HG02981 (cell line): ENCODE results near the gene JAML.

ENCODE experiments used
- ATAC-seq: cut with Tn5 transposase; IDR thresholded peaks from one replicate; pipeline ENCODE4 v1.9.1; 2021; ENCODE audit warnings: mild to moderate bottlenecking, moderate library complexity; ENCODE audit not compliant: unreplicated experiment

The JAML gene

DNA sequence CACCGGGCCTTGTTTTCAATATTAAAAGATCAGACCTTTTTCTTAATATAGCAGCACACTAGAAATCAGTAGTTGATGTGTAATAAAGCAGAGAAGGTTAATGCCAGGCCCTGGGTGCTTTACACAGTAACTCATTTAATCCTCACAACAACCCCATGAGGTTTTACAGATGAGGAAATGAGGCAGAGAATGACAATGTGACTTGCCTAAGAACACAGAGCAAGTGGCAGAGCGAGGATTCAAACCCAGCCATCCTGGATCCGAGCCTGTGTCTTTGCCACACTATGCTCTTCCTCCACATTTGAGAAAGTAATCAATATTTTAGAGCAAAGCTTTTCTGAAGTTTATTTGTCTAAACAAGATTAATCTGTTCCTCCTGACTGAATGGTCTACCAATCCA is 7.2 kb downstream of the JAML start:
- no peak for ATAC-seq

- ATAC-seq = peak; percentile 43
Observed at GRCh38 chr11:118216621-118217481, 8.0 kb downstream of the JAML start.

GRCh38 chr11:118215765-118216164 is 9.0 kb downstream of the JAML start:
- no peak for ATAC-seq

DNA sequence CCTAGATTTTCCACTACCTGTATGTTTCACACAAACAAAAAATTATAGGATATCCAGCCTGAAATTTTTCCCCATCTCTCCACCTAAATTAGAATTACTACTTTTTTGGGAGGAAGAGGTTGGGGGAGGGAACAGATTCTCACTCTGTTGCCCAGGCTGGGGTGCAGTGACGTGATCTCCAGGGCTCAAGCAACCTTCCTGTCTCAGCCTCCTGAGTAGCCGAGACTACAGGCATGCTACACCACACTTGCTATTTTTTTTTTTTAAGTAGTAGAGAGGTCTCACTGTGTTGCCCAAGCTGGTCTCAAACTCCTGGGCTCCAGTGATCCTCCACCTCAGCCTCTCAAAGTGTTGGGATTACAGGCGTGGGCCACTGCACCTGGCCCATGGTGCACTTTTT is 9.5 kb downstream of the JAML start:
- ATAC-seq = no peak

DNA sequence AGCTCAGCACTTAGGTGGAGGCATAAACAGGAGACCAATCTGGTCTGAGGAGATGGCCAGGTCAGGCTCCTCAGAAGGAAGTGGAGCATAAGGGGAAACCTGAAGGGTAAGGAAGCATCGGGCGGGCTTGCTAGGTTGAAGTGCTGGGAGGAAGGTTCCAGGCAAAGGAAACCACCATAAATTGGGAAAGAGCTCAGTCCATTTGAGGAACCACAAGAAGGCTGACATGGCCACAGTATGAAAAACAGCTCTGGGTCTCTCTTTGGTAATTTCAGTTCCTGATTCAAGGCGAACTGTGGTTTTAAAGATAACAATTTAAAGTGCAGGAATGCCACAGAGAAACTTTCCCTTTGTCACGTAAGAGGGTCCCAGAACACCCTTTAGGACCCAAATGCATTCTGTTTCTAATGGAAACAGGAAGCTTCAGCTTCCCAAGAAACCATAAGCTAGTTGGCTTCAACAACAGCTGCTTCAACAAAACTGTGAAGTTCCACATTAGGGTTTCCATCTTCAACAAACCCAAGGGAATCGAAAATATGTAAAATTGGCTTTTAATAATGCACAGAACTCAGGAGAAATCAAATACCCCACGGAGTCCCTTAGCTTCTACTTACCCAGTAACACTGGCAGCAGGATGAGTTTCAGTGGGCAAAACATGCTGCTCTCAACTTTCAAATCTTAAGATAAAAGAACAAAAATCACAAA is 10.4 kb downstream of the JAML start:
- ATAC-seq = no peak

DNA sequence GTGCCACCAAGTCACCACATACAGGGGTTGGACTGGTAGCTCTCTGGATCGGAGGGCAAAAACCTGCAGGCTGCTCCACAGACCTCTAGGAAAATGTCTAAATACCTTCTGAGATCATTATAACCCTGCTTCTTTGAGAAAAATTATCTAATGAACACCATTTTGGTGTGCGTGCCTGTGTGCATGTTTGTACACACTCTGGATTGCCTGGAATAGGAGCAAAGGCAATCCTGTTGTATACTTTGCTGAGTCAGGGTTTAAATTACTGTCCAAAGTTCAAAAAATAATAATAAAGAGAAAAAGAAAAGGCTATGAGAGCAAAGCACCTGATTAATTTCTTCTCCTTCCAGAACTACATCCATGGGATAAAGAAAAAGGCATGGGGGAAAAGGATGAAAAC is 11.0 kb downstream of the JAML start:
- ATAC-seq = no peak

- ATAC-seq = no peak
Observed at GRCh38 chr11:118213201-118213600, 11.6 kb downstream of the JAML start.

DNA sequence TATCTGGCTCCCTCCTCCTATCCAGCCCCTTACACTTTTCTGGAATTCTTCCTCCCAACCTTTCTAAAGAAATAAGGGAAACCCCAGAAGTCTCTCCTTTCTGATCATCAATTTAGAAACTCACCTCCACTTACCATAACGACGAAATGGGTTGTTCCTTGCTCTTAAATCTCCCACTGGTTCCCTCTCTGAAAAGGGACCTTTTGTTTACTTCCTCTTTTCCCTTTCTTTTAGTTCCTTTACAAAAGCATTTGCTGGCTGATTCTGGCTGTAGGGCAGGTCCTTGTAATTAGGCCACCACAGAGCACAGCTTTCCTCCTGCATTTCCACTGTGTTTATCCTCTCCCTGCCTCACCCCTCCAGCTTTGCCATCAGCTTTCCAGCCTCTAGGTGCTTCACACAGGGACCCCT is 12.0 kb downstream of the JAML start:
- ATAC-seq = no peak

GRCh38 chr11:118212131-118212725 is 12.6 kb downstream of the JAML start:
- no peak for ATAC-seq

GRCh38 chr11:118211006-118211405 is 13.8 kb downstream of the JAML start:
- no peak for ATAC-seq

DNA sequence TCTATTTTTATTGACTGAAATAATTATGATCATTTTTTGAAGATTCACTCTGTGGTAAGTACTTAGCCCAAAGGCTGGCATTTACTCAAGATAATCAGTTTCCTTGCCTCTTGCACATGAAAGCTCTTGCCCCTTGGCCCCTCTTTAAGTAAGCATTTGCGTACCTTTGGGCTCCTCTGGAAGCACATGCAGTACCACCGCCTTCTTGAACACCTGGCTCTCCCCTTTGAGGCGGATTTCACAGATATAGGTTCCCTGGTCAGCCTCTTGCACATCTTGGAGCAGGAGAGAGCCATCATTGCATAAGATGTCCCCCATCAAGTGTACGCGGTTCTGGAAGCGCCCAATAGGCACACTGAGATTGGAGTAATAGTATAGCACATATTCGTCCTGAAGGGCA is 14.5 kb downstream of the JAML start:
- ATAC-seq = no peak

GRCh38 chr11:118209033-118209432 is 15.8 kb downstream of the JAML start:
- no peak for ATAC-seq

- no peak for ATAC-seq
Observed at GRCh38 chr11:118207079-118207478, 17.7 kb downstream of the JAML start.

DNA sequence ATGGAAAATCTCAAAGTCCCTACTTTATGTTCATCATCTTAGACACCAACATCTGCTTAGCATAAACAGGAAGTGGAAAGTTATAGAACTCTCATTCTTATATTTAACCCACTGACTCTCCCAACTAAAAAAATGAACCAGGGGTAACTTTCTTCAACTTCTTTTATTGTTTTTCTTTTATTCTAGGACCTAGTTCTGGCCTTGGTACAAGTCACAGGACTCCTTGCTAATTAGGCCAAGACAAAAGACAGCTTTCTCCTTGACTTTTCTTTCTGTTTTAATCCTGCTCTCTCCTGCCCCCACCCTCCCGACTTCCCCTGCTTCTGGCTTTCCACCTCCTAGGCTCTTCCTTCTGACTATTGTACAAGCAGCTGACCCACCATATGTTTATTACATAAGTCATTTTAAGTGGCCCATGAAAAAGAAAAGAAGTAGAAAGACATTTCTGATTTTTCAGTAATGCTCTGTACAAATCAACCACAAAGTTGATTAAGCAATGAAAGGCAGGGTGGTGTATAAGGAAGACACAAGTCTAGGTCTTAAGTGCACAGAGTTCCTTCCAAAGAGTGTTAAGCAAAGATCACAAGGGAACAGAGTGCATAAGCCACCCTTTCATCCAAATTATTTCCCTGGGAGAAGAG is 18.3 kb downstream of the JAML start:
- no peak for ATAC-seq

DNA sequence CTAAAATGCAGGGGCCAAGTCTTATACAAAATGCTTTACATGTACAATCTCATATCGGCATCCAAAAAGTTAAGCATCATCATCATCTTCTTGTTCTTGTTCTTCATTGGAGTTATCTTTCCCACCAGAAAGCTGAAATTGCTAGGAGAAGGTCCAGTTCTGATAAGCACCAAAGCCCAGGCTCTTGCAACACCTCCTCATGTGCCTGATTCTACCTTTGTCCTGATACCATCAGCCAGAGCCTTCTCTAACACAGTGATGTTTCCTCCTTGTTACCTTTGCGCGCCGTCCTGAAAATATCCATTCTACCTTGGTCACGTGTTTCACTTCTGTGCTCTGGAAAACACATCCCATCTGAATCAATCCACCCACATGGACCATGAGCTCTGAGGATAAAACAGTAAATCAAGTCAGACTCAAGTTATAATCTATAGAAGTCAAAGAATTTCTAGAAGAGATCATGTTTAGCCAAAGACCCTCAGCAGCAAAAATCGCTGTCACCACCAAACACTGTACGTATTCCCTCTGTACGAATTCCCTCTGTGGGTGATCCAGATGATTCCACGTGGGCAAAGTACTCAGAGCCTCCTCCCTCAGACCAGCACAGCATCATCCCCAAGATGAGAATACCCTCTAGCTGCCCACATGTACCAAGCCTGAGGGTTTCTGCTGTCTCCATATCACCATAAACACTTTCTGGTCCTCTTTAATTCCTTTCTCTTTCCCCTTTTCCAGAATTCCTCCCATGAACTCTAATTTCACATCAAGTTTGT is 19.0 kb downstream of the JAML start:
- ATAC-seq = no peak

DNA sequence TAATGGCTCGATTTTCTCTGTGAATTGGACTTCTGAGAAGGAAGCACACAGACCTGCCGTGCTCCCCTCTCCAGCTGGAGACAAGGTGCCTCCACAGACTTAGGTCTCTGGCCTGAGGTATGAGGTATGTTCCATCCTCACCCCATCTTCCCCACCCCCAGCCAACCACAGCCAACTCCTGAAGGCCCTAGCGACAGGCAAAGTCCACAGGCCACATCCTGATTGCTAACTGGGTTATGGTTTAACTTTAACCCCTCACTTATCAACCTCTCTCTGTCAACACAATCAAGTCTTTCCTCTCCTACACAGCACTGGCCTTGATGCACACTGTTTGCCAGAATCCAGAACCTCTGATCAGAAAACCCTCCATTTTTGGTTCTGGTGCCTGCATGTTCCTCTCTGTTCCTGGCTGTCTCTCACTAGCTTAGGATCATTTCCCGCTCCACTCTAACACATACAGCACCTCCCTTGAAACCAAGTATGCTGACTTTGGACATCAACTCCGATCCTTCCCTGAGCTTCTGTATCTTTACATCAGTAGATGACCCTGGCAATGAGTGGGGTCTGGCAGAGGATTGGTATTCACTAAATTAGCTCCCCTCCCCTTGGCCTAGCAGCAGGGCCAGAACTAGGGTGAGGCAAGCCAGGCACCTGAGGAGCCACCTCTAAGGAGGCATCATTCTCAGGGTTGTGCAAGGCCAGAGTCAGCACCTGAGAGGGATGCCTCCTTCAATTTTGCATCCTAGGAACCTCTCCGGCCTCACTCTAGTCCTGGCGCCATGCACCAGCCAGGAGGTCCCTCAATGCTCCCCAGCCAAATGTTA is 22.0 kb downstream of the JAML start:
- ATAC-seq = peak; percentile 64

- no peak for ATAC-seq
Observed at GRCh38 chr11:118201966-118202365, 22.8 kb downstream of the JAML start.

GRCh38 chr11:118200901-118201680 is 23.7 kb downstream of the JAML start:
- ATAC-seq = no peak

DNA sequence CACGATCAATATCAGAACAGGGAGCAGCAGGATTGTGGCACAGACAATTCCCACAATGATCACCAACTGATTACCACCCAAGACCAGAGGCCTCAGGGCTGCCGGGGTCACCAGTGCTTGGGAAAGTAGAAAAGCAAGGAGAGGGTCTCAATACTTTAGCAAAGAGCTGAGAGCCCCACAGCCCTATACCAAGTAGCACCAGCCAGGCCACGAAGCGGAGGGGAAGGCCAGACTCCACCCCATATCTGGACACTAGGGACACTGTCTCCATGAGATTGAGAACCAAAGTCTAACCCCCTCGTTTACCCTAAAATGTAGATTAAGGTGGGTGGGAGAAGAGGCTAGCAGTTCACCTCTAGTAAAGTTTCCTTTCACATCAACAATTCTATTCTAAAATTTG is 24.3 kb downstream of the JAML start:
- no peak for ATAC-seq
